Measurements from ENCODE around the gene PTCH1.

PTCH1 gene

GRCh38 chr9:95505072-95505716, 11.6 kb downstream of the PTCH1 start:
- Histone ChIP-seq H3K27me3 (ENCODE audit: insufficient read depth, poor library complexity, severe bottlenecking) (peaks cover 53% of the 10 kb centered on the region), H3K27ac (replicated peaks) (no peak overlapping the region), H3K4me3 (replicated peaks; ENCODE audit: insufficient read depth, low read length) (no peak overlapping the region)
- DNase-seq (ENCODE audit: low read depth in 1 of 2, low spot score in 1 of 2): no peak
- no peak for TF ChIP-seq GABPA (IDR thresholded peaks at IDR 0.05; ENCODE audit: low read depth)
- no peak for TF ChIP-seq POLR2AphosphoS5 (IDR thresholded peaks at IDR 0.05; ENCODE audit: low read depth)
- TF ChIP-seq, protein P1, sequence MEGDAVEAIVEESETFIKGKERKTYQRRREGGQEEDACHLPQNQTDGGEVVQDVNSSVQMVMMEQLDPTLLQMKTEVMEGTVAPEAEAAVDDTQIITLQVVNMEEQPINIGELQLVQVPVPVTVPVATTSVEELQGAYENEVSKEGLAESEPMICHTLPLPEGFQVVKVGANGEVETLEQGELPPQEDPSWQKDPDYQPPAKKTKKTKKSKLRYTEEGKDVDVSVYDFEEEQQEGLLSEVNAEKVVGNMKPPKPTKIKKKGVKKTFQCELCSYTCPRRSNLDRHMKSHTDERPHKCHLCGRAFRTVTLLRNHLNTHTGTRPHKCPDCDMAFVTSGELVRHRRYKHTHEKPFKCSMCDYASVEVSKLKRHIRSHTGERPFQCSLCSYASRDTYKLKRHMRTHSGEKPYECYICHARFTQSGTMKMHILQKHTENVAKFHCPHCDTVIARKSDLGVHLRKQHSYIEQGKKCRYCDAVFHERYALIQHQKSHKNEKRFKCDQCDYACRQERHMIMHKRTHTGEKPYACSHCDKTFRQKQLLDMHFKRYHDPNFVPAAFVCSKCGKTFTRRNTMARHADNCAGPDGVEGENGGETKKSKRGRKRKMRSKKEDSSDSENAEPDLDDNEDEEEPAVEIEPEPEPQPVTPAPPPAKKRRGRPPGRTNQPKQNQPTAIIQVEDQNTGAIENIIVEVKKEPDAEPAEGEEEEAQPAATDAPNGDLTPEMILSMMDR (IDR thresholded peaks at IDR 0.05; ENCODE audit: insufficient read depth, low read length): no peak
- TF ChIP-seq SPI1 (IDR thresholded peaks at IDR 0.05; ENCODE audit: borderline replicate concordance, low read depth): no peak
- TF ChIP-seq, protein P2, sequence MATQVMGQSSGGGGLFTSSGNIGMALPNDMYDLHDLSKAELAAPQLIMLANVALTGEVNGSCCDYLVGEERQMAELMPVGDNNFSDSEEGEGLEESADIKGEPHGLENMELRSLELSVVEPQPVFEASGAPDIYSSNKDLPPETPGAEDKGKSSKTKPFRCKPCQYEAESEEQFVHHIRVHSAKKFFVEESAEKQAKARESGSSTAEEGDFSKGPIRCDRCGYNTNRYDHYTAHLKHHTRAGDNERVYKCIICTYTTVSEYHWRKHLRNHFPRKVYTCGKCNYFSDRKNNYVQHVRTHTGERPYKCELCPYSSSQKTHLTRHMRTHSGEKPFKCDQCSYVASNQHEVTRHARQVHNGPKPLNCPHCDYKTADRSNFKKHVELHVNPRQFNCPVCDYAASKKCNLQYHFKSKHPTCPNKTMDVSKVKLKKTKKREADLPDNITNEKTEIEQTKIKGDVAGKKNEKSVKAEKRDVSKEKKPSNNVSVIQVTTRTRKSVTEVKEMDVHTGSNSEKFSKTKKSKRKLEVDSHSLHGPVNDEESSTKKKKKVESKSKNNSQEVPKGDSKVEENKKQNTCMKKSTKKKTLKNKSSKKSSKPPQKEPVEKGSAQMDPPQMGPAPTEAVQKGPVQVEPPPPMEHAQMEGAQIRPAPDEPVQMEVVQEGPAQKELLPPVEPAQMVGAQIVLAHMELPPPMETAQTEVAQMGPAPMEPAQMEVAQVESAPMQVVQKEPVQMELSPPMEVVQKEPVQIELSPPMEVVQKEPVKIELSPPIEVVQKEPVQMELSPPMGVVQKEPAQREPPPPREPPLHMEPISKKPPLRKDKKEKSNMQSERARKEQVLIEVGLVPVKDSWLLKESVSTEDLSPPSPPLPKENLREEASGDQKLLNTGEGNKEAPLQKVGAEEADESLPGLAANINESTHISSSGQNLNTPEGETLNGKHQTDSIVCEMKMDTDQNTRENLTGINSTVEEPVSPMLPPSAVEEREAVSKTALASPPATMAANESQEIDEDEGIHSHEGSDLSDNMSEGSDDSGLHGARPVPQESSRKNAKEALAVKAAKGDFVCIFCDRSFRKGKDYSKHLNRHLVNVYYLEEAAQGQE (IDR thresholded peaks at IDR 0.05; ENCODE audit: insufficient replicate concordance, low read depth): no peak

DNA sequence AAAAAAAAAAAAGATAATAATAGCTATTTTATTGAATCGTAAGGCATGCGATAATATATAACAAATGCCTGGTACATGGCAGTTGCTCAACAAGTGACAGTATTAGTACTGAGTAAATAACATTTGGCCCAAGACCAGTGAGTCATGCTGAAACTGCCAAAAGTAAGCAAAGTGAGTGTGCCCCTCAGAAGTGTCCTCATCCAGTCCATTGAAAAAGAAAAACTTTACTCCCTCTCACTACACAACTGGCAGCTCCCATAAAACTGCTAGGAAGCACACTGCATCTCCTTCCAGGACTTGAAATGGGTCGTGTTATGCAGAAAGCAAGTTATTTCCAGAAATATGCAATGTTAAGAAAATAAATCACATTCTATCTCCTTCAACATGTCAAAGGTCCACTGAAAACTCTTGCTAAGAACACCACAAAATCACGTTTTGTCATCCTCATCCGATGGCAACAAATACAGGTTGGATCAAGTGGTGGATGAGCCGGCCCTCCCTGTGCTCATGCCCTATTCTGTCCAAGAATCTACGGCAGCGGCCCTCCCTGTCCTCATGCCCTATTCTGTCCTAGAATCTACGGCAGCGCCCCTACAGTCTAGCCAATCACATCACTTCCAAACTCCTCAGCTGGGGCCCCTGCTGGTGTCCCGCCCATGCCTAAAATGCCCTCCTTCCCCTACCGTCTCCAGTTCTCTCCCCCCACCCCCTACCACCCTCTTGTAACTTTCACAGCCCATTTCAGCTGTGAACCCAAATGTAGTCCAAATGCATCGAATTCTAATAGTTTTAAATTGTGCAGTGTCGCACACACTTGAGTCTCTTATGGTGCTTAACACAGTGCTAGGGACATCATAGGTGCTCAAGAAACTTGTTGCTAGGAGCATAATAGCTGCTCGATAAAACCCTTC, 12.5 kb downstream of the PTCH1 start:
- TF ChIP-seq, protein P2 (IDR thresholded peaks at IDR 0.05; ENCODE audit: insufficient replicate concordance, low read depth): no peak
- TF ChIP-seq GABPA (IDR thresholded peaks at IDR 0.05; ENCODE audit: low read depth) (no peak), POLR2AphosphoS5 (IDR thresholded peaks at IDR 0.05; ENCODE audit: low read depth) (no peak), SPI1 (IDR thresholded peaks at IDR 0.05; ENCODE audit: borderline replicate concordance, low read depth) (no peak)
- TF ChIP-seq, protein P1 (IDR thresholded peaks at IDR 0.05; ENCODE audit: insufficient read depth, low read length): no peak
- no peak for DNase-seq (ENCODE audit: low read depth in 1 of 2, low spot score in 1 of 2)
- no peak overlapping the region for H3K27ac ChIP-seq (replicated peaks)
- H3K4me3 ChIP-seq (replicated peaks; ENCODE audit: insufficient read depth, low read length): no peak overlapping the region
- H3K27me3 ChIP-seq (ENCODE audit: insufficient read depth, poor library complexity, severe bottlenecking): peaks cover 47% of the 10 kb centered on the region

DNA sequence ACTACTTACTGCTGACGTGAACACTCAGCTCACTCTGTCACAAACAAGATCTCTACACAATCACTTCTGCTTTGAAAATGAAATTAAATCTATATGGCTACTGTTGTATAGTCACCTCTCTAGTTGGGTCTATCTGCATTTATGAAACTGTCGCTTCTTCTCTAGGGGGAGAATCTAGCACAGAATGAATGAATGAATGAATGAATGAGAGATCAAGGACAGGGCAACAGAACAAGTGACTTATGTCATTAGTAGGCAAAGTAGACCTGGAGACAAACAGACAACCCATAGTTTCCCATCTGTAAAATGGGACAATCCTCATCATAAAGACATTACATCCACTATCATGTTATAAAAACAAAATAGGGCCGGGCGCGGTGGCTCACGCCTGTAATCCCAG, 13.4 kb downstream of the PTCH1 start:
- TF ChIP-seq GABPA (IDR thresholded peaks at IDR 0.05; ENCODE audit: low read depth): no peak
- no peak for TF ChIP-seq SPI1 (IDR thresholded peaks at IDR 0.05; ENCODE audit: borderline replicate concordance, low read depth)
- TF ChIP-seq, protein P1 (IDR thresholded peaks at IDR 0.05; ENCODE audit: insufficient read depth, low read length): no peak
- TF ChIP-seq POLR2AphosphoS5 (IDR thresholded peaks at IDR 0.05; ENCODE audit: low read depth): no peak
- TF ChIP-seq, protein P2 (IDR thresholded peaks at IDR 0.05; ENCODE audit: insufficient replicate concordance, low read depth): no peak
- no peak overlapping the region for H3K27ac ChIP-seq (replicated peaks)
- no peak overlapping the region for H3K4me3 ChIP-seq (replicated peaks; ENCODE audit: insufficient read depth, low read length)
- no peak for DNase-seq (ENCODE audit: low read depth in 1 of 2, low spot score in 1 of 2)
- peaks cover 41% of the 10 kb centered on the region for H3K27me3 ChIP-seq (ENCODE audit: insufficient read depth, poor library complexity, severe bottlenecking)
